MCF 10A (cell line): ENCODE measurements around the gene ZNF777. TPM values are rescaled to one million over a fixed set of nuclear protein-coding genes. Genes with fewer than 3 reads are reported as not detected.
A peak's percentile ranks its signal among the peaks of the same experiment; 100 is the strongest.
"Not testable (repeated sequence)": the region's sequence is repeated elsewhere in the genome, so short reads cannot be mapped to it uniquely, and the experiment has no call there.

Source experiments
- BruUV-seq: library from RNA; stranded (reverse); fragments of 400-500 nt; replicated peaks from 2 replicates; lab custom pipeline; 2021; lab: Mats Ljungman, UMichigan
- CTCF ChIA-PET: fragments of 300-600 bp; sonication (Branson Sonifier 250); formaldehyde crosslinking; extraction: SDS; loops from one replicate; lab custom pipeline; 2021; ENCODE audit warnings: antibody characterized with exemption, inconsistent platforms; lab: Yijun Ruan, JAX
- POLR2A ChIA-PET: fragments of 300-600, 350-650 bp; sonication (Branson Sonifier 250); formaldehyde crosslinking; extraction: SDS; loops from one replicate; lab custom pipeline; 2020; ENCODE audit warnings: antibody characterized with exemption, inconsistent platforms; lab: Yijun Ruan, JAX
- DNase-seq: peaks from one replicate; pipeline ENCODE4 v3.0.0-alpha.2; 2018; ENCODE audit not compliant: unreplicated experiment
- H3K27ac Mint-ChIP-seq: one replicate; pipeline ENCODE4 v1.8.0; 2022; ENCODE audit warnings: mild to moderate bottlenecking, low read depth, mixed read lengths; ENCODE audit not compliant: unreplicated experiment
- H3K27me3 Mint-ChIP-seq: one replicate; pipeline ENCODE4 v1.8.0; 2022; ENCODE audit warnings: mixed read lengths; ENCODE audit not compliant: insufficient read depth, unreplicated experiment
- H3K36me3 Mint-ChIP-seq: one replicate; pipeline ENCODE4 v1.8.0; 2022; ENCODE audit warnings: mild to moderate bottlenecking, moderate library complexity, mixed read lengths; ENCODE audit not compliant: insufficient read depth, unreplicated experiment
- H3K4me1 Mint-ChIP-seq: one replicate; pipeline ENCODE4 v1.8.0; 2022; ENCODE audit warnings: mixed read lengths; ENCODE audit not compliant: insufficient read depth, unreplicated experiment
- H3K4me3 Mint-ChIP-seq: one replicate; pipeline ENCODE4 v1.8.0; 2022; ENCODE audit warnings: mild to moderate bottlenecking, moderate library complexity, mixed read lengths; ENCODE audit not compliant: unreplicated experiment
- H3K9me3 Mint-ChIP-seq: one replicate; pipeline ENCODE4 v1.8.0; 2022; ENCODE audit warnings: mixed read lengths; ENCODE audit not compliant: unreplicated experiment
- intact Hi-C: fragments of 100-400 bp; cut with micrococcal nuclease; formaldehyde crosslinking; loops from 2 replicates; pipeline ENCODE4 v1.14.1; 2022
- total RNA-seq: library from RNA; stranded (reverse); gene quantifications from 2 replicates; pipeline ENCODE4 v1.2.3, GENCODE V29; 2022
- TF ChIP-seq, protein P1 (sequence below): fragments of 200-600 bp; IDR thresholded peaks from one replicate; pipeline ENCODE4 v1.8.0; 2022; ENCODE audit warnings: antibody characterized with exemption, mild to moderate bottlenecking; ENCODE audit not compliant: unreplicated experiment

Gene ZNF777
- total RNA-seq, 1 experiment from 2014 or later, result 22.9 TPM

DNA sequence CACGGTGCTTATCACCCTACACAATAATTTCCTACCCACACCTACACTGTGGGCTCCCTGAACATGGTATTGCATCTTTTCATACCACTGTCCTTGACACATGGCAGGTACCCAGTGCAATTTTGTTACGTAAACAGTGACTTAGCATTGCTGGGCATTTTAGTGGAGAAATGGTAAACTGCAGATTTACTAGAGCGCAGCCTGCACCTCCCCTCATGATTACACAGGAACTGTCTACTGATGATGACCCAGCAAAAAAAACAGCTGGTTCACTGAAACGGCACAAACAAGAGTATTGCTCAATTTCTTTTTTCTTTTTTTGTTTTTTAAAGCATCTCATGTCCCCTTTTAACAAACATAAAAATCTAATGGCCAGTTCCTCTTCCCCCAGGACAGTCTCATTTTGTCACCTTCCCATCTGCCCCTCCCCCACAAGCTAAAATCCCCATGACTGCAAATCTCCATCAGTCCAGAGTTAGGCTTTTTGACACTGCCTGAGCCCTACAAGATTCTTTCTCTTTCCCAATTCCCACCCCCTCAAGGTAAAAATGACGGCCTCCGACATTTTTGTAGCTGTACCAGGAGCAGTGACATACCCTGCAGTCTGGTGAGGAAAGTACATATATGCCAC is 34.0 kb upstream of the ZNF777 start:
- Mint-ChIP-seq H3K36me3 (peaks cover 50% of the 10 kb centered on the region), H3K9me3 (no peaks in the 10 kb centered on the region), H3K4me1 (peaks cover 16% of the 10 kb centered on the region), H3K27ac (peak overlapping the region; percentile 92), H3K4me3 (peak overlapping the region; percentile 94), H3K27me3 (no peaks in the 10 kb centered on the region)
- DNase-seq, result peak; percentile 29
- CTCF ChIA-PET, result interaction anchor here (0.7 to 1.8 kb wide), 8 partner anchors 9 to 404 kb away, joined by 3 to 8 read pairs (median 4); no protein-coding TSS in a partner anchor
- POLR2A ChIA-PET, result interaction anchor here (0.5 to 1.4 kb wide), 2 partner anchors 15 to 232 kb away, joined by 3 to 4 read pairs; no protein-coding TSS in a partner anchor
- intact Hi-C loops, result loop anchor here (5.0 kb wide), 2 partner anchors 102 to 233 kb away; partner anchors contain the start of gene ZNF783
- no TSS peak for BruUV-seq
- TF ChIP-seq, protein P1, sequence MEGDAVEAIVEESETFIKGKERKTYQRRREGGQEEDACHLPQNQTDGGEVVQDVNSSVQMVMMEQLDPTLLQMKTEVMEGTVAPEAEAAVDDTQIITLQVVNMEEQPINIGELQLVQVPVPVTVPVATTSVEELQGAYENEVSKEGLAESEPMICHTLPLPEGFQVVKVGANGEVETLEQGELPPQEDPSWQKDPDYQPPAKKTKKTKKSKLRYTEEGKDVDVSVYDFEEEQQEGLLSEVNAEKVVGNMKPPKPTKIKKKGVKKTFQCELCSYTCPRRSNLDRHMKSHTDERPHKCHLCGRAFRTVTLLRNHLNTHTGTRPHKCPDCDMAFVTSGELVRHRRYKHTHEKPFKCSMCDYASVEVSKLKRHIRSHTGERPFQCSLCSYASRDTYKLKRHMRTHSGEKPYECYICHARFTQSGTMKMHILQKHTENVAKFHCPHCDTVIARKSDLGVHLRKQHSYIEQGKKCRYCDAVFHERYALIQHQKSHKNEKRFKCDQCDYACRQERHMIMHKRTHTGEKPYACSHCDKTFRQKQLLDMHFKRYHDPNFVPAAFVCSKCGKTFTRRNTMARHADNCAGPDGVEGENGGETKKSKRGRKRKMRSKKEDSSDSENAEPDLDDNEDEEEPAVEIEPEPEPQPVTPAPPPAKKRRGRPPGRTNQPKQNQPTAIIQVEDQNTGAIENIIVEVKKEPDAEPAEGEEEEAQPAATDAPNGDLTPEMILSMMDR, result no peak

DNA sequence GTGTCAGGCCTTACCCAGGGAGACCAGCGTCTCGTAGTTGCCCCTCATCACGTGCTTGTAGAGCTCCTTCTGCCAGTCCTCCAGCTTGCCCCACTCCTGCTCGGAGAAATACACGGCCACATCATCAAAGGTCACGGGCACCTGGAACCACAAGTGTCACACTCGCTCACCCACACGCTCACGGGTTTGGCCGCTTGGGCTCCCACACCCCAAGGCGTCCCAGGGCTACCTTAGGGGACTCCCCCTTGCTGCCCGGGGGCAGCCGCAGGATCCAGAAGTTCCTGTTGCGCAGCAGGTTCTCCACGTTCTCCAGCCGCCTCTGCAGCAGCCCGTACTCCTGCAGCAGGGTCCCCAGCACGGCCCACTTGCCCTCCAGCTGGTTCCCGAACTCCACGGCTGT is 33.1 kb upstream of the ZNF777 start:
- peaks cover 22% of the 10 kb centered on the region for H3K4me1 Mint-ChIP-seq
- H3K4me3 Mint-ChIP-seq, DNase-seq, CTCF ChIA-PET, intact Hi-C loops, H3K27ac Mint-ChIP-seq, BruUV-seq, H3K9me3 Mint-ChIP-seq, H3K27me3 Mint-ChIP-seq: not testable (repeated sequence)
- POLR2A ChIA-PET, result interaction anchor here (0.6 kb wide), 1 partner anchor 30 kb away, joined by 3 read pairs; no protein-coding TSS in a partner anchor
- H3K36me3 Mint-ChIP-seq, result peaks cover 58% of the 10 kb centered on the region

DNA sequence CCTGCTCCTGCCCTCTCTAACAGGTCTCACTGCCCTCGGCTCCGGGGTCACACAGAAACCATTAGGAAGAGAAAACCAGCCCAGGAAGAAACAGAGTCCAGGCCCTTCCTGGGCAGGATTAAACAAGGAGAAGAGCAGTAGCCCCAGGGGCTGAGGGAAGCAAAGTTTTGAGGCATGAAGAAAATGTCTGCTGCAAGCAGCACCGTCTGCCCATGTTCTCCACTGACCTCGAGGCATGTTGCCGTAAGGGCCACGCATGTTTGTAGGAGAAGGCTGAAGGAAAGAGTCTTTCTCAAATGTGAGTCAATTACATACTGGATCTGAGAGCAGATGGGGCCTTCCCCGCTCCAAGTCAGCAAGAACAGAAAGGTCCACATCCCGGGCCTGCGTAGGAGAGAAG is 32.5 kb upstream of the ZNF777 start:
- no peaks in the 10 kb centered on the region for H3K27me3 Mint-ChIP-seq
- peaks cover 64% of the 10 kb centered on the region for H3K36me3 Mint-ChIP-seq
- ChIA-PET POLR2A (interaction anchor here (0.6 kb wide), 1 partner anchor 29 kb away, joined by 3 read pairs; no protein-coding TSS in a partner anchor), CTCF (no interaction called here)
- H3K4me3 Mint-ChIP-seq, result no peak overlapping the region
- no peaks in the 10 kb centered on the region for H3K9me3 Mint-ChIP-seq
- intact Hi-C loops, result no loop called here
- BruUV-seq, result no TSS peak
- TF ChIP-seq, protein P1, result no peak
- H3K27ac Mint-ChIP-seq, result no peak overlapping the region
- H3K4me1 Mint-ChIP-seq, result peaks cover 22% of the 10 kb centered on the region
- no peak for DNase-seq

DNA sequence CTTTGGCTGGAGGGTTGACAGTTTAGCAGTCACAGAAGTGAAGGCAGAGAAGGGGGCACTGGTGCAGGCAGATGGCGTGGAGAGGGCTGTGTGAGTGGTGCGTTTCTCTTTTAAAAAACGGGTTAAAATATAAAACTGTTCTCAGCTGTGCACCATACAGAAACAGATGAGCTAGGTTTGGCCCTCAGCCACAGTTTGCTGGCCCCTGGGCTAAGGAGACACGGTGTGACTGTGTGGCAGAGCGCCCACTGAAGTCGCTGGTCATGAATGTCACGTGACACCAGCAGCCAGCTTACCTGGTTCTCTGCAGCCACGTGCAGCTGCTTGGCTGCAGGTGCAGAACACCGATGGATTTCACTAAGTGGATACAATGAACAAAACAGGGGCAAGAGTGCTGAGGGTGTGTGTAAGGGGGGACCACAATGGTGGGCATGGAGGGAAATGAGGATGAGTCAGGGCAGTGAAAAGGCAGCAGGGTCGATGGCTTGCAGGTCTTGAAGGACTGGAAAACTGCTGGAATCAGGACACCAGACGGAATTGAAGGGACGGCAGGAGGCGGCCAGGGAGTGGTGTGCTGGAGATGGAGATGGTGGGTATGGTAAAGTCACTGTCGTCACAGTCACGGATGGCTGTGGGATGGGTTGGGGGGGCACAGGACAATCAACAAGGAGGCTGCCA is 29.4 kb upstream of the ZNF777 start:
- CTCF ChIA-PET, result interaction anchor here (0.6 to 1.1 kb wide), 2 partner anchors 10 to 180 kb away, joined by 3 to 4 read pairs; no protein-coding TSS in a partner anchor
- H3K4me3 Mint-ChIP-seq, result no peak overlapping the region
- POLR2A ChIA-PET, result no interaction called here
- peaks cover 93% of the 10 kb centered on the region for H3K36me3 Mint-ChIP-seq
- no TSS peak for BruUV-seq
- H3K27me3 Mint-ChIP-seq, result no peaks in the 10 kb centered on the region
- no peak for DNase-seq
- H3K27ac Mint-ChIP-seq, result no peak overlapping the region
- intact Hi-C loops, result no loop called here
- H3K9me3 Mint-ChIP-seq, result no peaks in the 10 kb centered on the region
- TF ChIP-seq, protein P1, result no peak
- peaks cover 10% of the 10 kb centered on the region for H3K4me1 Mint-ChIP-seq
